Keratinocyte (primary cell): ENCODE data around the gene USP48. TPM values are rescaled to one million over a fixed set of nuclear protein-coding genes. Genes with fewer than 3 reads are reported as not detected.
"Not testable (repeated sequence)": the region's sequence is repeated elsewhere in the genome, so short reads cannot be mapped to it uniquely, and the experiment has no call there.

Experiments used
- DNase-seq: peaks from one replicate; pipeline ENCODE4 v3.0.0-alpha.2; 2011; ENCODE audit warnings: low read depth, missing footprints, low spot score
- FAIRE-seq: peaks from 2 replicates; lab custom pipeline; 2011; peaks lifted over from hg19 to GRCh38; lab: Jason Lieb, UNC
- H2AFZ ChIP-seq: 2 replicates; pipeline ENCODE4 v1.6.0; 2012; ENCODE audit warnings: low read length, control low read depth, inconsistent platforms; ENCODE audit not compliant: control insufficient read depth
- H3K27ac ChIP-seq: 2 replicates; pipeline ENCODE4 v1.5.1; 2011; ENCODE audit warnings: low read length; ENCODE audit not compliant: control insufficient read depth, insufficient read depth
- H3K27me3 ChIP-seq: 3 replicates; pipeline ENCODE4 v1.6.0; 2011; ENCODE audit warnings: low read length; ENCODE audit not compliant: control insufficient read depth, insufficient read depth; ENCODE audit errors: extremely low read depth
- H3K36me3 ChIP-seq, 2 experiments: 2 replicates in 1 of 2; 3 replicates in 1 of 2; pipeline ENCODE4 v1.5.1; 2011; ENCODE audit warnings: low read length in 2 of 2, mild to moderate bottlenecking in 1 of 2; ENCODE audit not compliant: control insufficient read depth in 2 of 2, insufficient read depth in 2 of 2; ENCODE audit errors: extremely low read depth in 1 of 2
- H3K4me1 ChIP-seq: 3 replicates; pipeline ENCODE4 v1.5.1; 2011; ENCODE audit warnings: low read length; ENCODE audit not compliant: control insufficient read depth, insufficient read depth; ENCODE audit errors: extremely low read depth
- H3K4me2 ChIP-seq: 3 replicates; pipeline ENCODE4 v1.6.0; 2011; ENCODE audit warnings: low read depth, low read length; ENCODE audit not compliant: control insufficient read depth, insufficient read depth; ENCODE audit errors: extremely low read depth
- H3K4me3 ChIP-seq, 3 experiments: fragments of 200-600 bp in 1 of 3; sonication (generic) in 1 of 3; 2 replicates in 2 of 3; 3 replicates in 1 of 3; pipeline ENCODE4 v1.5.1; 2011 to 2016; ENCODE audit warnings: low read length in 3 of 3, mild to moderate bottlenecking in 3 of 3, control low read depth in 2 of 3, inconsistent platforms in 1 of 3, low read depth in 1 of 3, mixed read lengths in 1 of 3, mixed run types in 1 of 3, moderate library complexity in 1 of 3; ENCODE audit not compliant: control insufficient read depth in 2 of 3, insufficient read depth in 2 of 3; ENCODE audit errors: extremely low read depth in 1 of 3
- H3K79me2 ChIP-seq: 2 replicates; pipeline ENCODE4 v1.6.0; 2012; ENCODE audit warnings: low read length; ENCODE audit not compliant: control insufficient read depth, insufficient read depth
- H3K9ac ChIP-seq: 3 replicates; pipeline ENCODE4 v1.6.0; 2011; ENCODE audit warnings: low read length; ENCODE audit not compliant: control insufficient read depth, insufficient read depth; ENCODE audit errors: extremely low read depth
- H3K9me1 ChIP-seq: 3 replicates; pipeline ENCODE4 v1.6.0; 2011; ENCODE audit warnings: low read length; ENCODE audit not compliant: control insufficient read depth, insufficient read depth; ENCODE audit errors: extremely low read depth
- H3K9me3 ChIP-seq: 2 replicates; pipeline ENCODE4 v1.5.1; 2012; ENCODE audit warnings: low read depth, low read length; ENCODE audit not compliant: control insufficient read depth
- H4K20me1 ChIP-seq: 3 replicates; pipeline ENCODE4 v1.6.0; 2011; ENCODE audit warnings: low read length; ENCODE audit not compliant: control insufficient read depth, insufficient read depth; ENCODE audit errors: extremely low read depth
- EZH2 ChIP-seq: IDR thresholded peaks from one replicate; pipeline ENCODE4 v1.6.1; 2012; ENCODE audit warnings: inconsistent platforms, mild to moderate bottlenecking, low read length, moderate library complexity
- dilution Hi-C: fragments of 300-500 bp; cut with MboI; formaldehyde crosslinking; loops from one replicate; pipeline ENCODE4 v1.7.0; 2020; ENCODE audit warnings: low sequenced_read_pairs; ENCODE audit not compliant: extremely low pct_ligation_motif_present
- polyA plus RNA-seq, 5 experiments: library from polyadenylated mRNA; depleted of rRNA in 3 of 5; stranded (reverse) in 3 of 5; stranded (forward) in 1 of 5; unstranded in 1 of 5; fragments of >200 nt; gene quantifications; 1 replicate in 1 of 5; 2 replicates in 3 of 5; 3 replicates in 1 of 5; pipeline versions ENCODE4 v1.2.1 to v1.2.3, GENCODE V29; 2011 to 2012; ENCODE audit warnings: missing spikeins in 2 of 5, low read depth in 1 of 5, low replicate concordance in 1 of 5
- TF ChIP-seq, protein P1 (sequence below), 3 experiments: IDR thresholded peaks in 1 of 3; conservative IDR thresholded peaks in 1 of 3; optimal IDR thresholded peaks in 1 of 3; 2 replicates in 2 of 3; 3 replicates in 1 of 3; pipeline versions ENCODE3 to v1.5.1; 2011; ENCODE audit warnings: low read length in 3 of 3, mild to moderate bottlenecking in 3 of 3, moderate library complexity in 2 of 3, control low read depth in 1 of 3, inconsistent platforms in 1 of 3; ENCODE audit not compliant: insufficient read depth in 2 of 3; ENCODE audit errors: extremely low read depth in 1 of 3

Gene USP48
- polyA plus RNA-seq, 1 donor (not counting 4 experiments of a cell fraction or from before 2014, with no cell fraction given): 33.0 TPM

DNA sequence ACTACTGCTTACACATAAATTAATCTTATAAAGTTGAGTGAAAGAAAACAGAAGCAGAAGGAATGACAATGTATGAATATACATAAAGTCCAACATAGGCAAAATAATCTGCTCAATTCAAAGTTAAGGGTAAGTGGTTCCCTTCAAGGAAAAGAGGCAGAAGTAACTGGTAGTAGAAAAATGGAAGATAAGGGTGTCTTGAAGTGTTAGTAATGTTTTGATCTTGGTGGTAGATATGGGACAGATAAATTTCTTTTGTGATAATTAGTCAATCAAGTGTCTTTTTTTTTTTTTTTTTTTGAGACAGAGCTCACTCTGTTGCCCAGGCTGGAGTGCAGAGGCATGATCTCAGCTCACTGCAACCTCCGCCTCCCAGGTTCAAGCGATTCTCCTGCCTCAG, 12.7 kb downstream of the USP48 start:
- H3K27me3 ChIP-seq: no peaks in the 10 kb centered on the region
- no peaks in the 10 kb centered on the region for H3K9me3 ChIP-seq
- no peak overlapping the region for H3K4me2 ChIP-seq
- no peak for FAIRE-seq
- TF ChIP-seq EZH2: no peak
- TF ChIP-seq, protein P1, sequence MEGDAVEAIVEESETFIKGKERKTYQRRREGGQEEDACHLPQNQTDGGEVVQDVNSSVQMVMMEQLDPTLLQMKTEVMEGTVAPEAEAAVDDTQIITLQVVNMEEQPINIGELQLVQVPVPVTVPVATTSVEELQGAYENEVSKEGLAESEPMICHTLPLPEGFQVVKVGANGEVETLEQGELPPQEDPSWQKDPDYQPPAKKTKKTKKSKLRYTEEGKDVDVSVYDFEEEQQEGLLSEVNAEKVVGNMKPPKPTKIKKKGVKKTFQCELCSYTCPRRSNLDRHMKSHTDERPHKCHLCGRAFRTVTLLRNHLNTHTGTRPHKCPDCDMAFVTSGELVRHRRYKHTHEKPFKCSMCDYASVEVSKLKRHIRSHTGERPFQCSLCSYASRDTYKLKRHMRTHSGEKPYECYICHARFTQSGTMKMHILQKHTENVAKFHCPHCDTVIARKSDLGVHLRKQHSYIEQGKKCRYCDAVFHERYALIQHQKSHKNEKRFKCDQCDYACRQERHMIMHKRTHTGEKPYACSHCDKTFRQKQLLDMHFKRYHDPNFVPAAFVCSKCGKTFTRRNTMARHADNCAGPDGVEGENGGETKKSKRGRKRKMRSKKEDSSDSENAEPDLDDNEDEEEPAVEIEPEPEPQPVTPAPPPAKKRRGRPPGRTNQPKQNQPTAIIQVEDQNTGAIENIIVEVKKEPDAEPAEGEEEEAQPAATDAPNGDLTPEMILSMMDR (optimal IDR thresholded peaks at IDR 0.05 in 1 of 3, IDR thresholded peaks at IDR 0.05 in 1 of 3, conservative IDR thresholded peaks at IDR 0.05 in 1 of 3; ENCODE audit: extremely low read depth in 1 of 3, insufficient read depth in 2 of 3, low read length in 3 of 3): no peak
- peaks cover 92% of the 10 kb centered on the region for H3K79me2 ChIP-seq
- H3K9me1 ChIP-seq: no peaks in the 10 kb centered on the region
- no peak overlapping the region for H2AFZ ChIP-seq
- no peak for DNase-seq
- no peaks in the 10 kb centered on the region for H4K20me1 ChIP-seq
- peaks cover 0 to 3% of the 10 kb centered on the region in 2 experiments for H3K36me3 ChIP-seq
- peaks cover 6% of the 10 kb centered on the region for H3K4me1 ChIP-seq
- no peak overlapping the region for H3K9ac ChIP-seq
- H3K27ac ChIP-seq: no peak overlapping the region
- dilution Hi-C loops: no loop called here
- no peak overlapping the region for H3K4me3 ChIP-seq

DNA sequence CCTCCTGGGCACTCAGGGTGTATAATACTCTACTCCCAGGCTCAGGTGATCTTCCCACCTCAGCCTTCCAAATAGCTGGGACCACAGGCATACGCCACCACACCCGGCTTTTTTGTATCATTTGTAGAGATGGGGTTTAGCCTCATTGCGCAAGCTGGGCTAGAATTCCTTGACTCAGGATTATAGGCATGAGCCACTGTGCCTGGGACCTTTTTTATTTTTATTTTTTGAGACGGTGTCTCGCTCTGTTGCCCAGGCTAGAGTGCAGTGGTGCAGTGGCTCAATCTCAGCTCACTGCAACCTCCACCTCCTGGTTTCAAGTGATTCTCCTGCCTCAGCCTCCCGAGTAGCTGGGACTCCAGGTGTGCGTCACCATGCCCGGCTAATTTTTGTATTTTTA, 15.8 kb downstream of the USP48 start:
- not testable (repeated sequence) for H4K20me1 ChIP-seq

DNA sequence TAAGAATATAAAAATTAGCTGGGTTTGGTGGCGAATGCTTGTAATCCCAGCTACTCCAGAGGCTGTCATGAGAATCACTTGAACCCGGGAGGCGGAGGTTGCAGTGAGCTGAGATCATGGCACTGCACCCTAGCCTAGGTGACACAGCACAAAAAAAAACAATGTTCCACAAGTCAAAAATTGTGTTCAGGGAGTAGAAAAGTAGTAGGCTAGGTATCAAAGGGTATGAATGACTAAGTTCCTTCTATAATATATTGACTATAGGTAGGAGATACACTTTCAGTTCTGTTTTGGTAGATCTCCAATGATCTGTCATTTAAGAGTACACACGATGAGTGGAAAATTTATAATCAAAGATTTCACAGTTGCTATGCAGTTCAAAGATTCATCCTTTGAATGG, 16.7 kb downstream of the USP48 start:
- Histone ChIP-seq H3K9me1 (no peaks in the 10 kb centered on the region), H3K79me2 (peaks cover 87% of the 10 kb centered on the region), H3K4me1 (peaks cover 11% of the 10 kb centered on the region), H3K27ac (no peak overlapping the region), H3K4me3 (no peak overlapping the region), H2AFZ (no peak overlapping the region), H4K20me1 (peaks cover 3% of the 10 kb centered on the region), H3K4me2 (no peak overlapping the region), H3K36me3 (peaks cover 0 to 1% of the 10 kb centered on the region in 2 experiments), H3K9ac (no peak overlapping the region), H3K9me3 (no peaks in the 10 kb centered on the region), H3K27me3 (no peaks in the 10 kb centered on the region)
- DNase-seq (no peak), FAIRE-seq (no peak)
- TF ChIP-seq, protein P1 (optimal IDR thresholded peaks at IDR 0.05 in 1 of 3, IDR thresholded peaks at IDR 0.05 in 1 of 3, conservative IDR thresholded peaks at IDR 0.05 in 1 of 3; ENCODE audit: extremely low read depth in 1 of 3, insufficient read depth in 2 of 3, low read length in 3 of 3): no peak
- no peak for TF ChIP-seq EZH2
- dilution Hi-C loops: no loop called here

More for the DNA sequence above, 15.8 kb downstream of the USP48 start:
- FAIRE-seq, H3K9me3 ChIP-seq, DNase-seq, H2AFZ ChIP-seq, H3K9me1 ChIP-seq, H3K4me3 ChIP-seq, H3K36me3 ChIP-seq, dilution Hi-C loops, H3K4me2 ChIP-seq, H3K9ac ChIP-seq, H3K27ac ChIP-seq, H3K27me3 ChIP-seq: not testable (repeated sequence)
- H3K4me1 ChIP-seq: peaks cover 11% of the 10 kb centered on the region
- peaks cover 86% of the 10 kb centered on the region for H3K79me2 ChIP-seq
